CD4-positive, alpha-beta T cell treated with Interleukin-12 subunit alpha and Interleukin-12 subunit beta, for 1 hour (primary cell): ENCODE data around the gene USP17L28.
"Not testable (repeated sequence)": the region's sequence is repeated elsewhere in the genome, so short reads cannot be mapped to it uniquely, and the experiment has no call there.

Experiments used
- DNase-seq: peaks from one replicate; pipeline ENCODE4 v3.0.0-alpha.2; 2020

The USP17L28 gene

GRCh38 chr4:9348593-9348992 is at the start of gene USP17L28:
Gene USP17L28 (plus strand): TSS chr4:9348893. CDS start chr4:9348893, 0 bp downstream.
- not testable (repeated sequence) for DNase-seq

- not testable (repeated sequence) for DNase-seq
Observed at GRCh38 chr4:9324191-9324590, 24.5 kb upstream of the USP17L28 start.

- not testable (repeated sequence) for DNase-seq
Observed at GRCh38 chr4:9324865-9325264, 23.8 kb upstream of the USP17L28 start, which contains the start of gene USP17L24. Gene USP17L24 (plus strand): TSS chr4:9325165. CDS start chr4:9325165, 0 bp downstream.

GRCh38 chr4:9329611-9330010 is 19.1 kb upstream of the USP17L28 start, which contains the start of gene USP17L25:
Gene USP17L25 (plus strand): TSS chr4:9329911. CDS start chr4:9329911, 0 bp downstream.
- DNase-seq: not testable (repeated sequence)

GRCh38 chr4:9334358-9334757 is 14.3 kb upstream of the USP17L28 start, which contains the start of gene USP17L26:
Gene USP17L26 (plus strand): TSS chr4:9334658. CDS start chr4:9334658, 0 bp downstream.
- DNase-seq: not testable (repeated sequence)

- DNase-seq: not testable (repeated sequence)
Observed at GRCh38 chr4:9339103-9339502, 9.6 kb upstream of the USP17L28 start, which contains the start of gene USP17L5. Gene USP17L5 (plus strand): TSS chr4:9339403. CDS start chr4:9339403, 0 bp downstream.

- not testable (repeated sequence) for DNase-seq
Observed at GRCh38 chr4:9343848-9344247, 4.8 kb upstream of the USP17L28 start, which contains the start of gene USP17L27. Gene USP17L27 (plus strand): TSS chr4:9344148. CDS start chr4:9344148, 0 bp downstream.

- peak; percentile 0 for DNase-seq
Observed at GRCh38 chr4:9350866-9351265, 2.2 kb downstream of the USP17L28 start.

- DNase-seq: not testable (repeated sequence)
Observed at GRCh38 chr4:9353338-9353737, 4.6 kb downstream of the USP17L28 start, which contains the start of gene USP17L29. Gene USP17L29 (plus strand): TSS chr4:9353638. CDS start chr4:9353638, 0 bp downstream.

- DNase-seq: not testable (repeated sequence)
Observed at GRCh38 chr4:9362829-9363228, 14.1 kb downstream of the USP17L28 start, which contains the start of gene USP17L30. Gene USP17L30 (plus strand): TSS chr4:9363129. CDS start chr4:9363129, 0 bp downstream.

- DNase-seq: not testable (repeated sequence)
Observed at GRCh38 chr4:9379881-9380280, 31.2 kb downstream of the USP17L28 start.

GRCh38 chr4:9381012-9381534 is 32.4 kb downstream of the USP17L28 start:
- DNase-seq: peak; percentile 64

GRCh38 chr4:9384126-9384525 is 35.4 kb downstream of the USP17L28 start:
- DNase-seq: no peak

GRCh38 chr4:9389001-9389400 is 40.3 kb downstream of the USP17L28 start:
- DNase-seq: not testable (repeated sequence)
